ENCODE results near the gene PDLIM3.

Gene PDLIM3

DNA sequence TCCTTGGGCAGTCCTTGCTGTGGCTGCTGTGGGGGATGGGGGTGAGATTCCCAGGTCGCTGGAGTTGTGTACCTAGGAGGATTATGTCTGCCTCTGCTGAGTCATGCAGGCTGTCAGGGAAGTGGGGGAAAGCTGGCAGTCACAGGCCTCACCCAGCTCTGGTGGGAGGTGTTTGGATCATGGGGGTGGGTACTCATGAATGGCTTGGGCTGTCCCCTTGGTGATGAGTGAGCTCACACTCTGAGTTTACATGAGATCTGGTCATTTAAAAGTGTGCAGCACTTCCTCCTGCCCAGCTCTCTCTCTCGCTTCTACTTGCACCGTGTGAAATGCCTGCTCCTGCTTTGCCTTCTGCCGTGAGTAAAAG is 24.6 kb upstream of the PDLIM3 start (continued):
- TF ChIP-seq, protein P1, sequence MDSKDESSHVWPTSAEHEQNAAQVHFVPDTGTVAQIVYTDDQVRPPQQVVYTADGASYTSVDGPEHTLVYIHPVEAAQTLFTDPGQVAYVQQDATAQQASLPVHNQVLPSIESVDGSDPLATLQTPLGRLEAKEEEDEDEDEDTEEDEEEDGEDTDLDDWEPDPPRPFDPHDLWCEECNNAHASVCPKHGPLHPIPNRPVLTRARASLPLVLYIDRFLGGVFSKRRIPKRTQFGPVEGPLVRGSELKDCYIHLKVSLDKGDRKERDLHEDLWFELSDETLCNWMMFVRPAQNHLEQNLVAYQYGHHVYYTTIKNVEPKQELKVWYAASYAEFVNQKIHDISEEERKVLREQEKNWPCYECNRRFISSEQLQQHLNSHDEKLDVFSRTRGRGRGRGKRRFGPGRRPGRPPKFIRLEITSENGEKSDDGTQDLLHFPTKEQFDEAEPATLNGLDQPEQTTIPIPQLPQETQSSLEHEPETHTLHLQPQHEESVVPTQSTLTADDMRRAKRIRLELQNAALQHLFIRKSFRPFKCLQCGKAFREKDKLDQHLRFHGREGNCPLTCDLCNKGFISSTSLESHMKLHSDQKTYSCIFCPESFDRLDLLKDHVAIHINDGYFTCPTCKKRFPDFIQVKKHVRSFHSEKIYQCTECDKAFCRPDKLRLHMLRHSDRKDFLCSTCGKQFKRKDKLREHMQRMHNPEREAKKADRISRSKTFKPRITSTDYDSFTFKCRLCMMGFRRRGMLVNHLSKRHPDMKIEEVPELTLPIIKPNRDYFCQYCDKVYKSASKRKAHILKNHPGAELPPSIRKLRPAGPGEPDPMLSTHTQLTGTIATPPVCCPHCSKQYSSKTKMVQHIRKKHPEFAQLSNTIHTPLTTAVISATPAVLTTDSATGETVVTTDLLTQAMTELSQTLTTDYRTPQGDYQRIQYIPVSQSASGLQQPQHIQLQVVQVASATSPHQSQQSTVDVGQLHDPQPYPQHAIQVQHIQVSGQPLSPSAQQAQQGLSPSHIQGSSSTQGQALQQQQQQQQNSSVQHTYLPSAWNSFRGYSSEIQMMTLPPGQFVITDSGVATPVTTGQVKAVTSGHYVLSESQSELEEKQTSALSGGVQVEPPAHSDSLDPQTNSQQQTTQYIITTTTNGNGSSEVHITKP (tag by site-specific recombination; IDR thresholded peaks at IDR 0.05) = 0 out of 2 replicates have a peak, but pooled peaks have one; percentile 14
- TF ChIP-seq ZNF677 (tag by site-specific recombination; IDR thresholded peaks at IDR 0.05) (no peak), ZNF654 (tag by site-specific recombination; IDR thresholded peaks at IDR 0.05; ENCODE audit: low read depth) (no peak), ZNF366 (tag by site-specific recombination; conservative IDR thresholded peaks at IDR 0.05) (no peak), BCL11B (tag by site-specific recombination; IDR thresholded peaks at IDR 0.05; ENCODE audit: low read depth) (no peak), ZNF830 (tag by site-specific recombination; IDR thresholded peaks at IDR 0.05; ENCODE audit: low read depth) (no peak), ZNF133 (tag by site-specific recombination; IDR thresholded peaks at IDR 0.05) (no peak), ZNF776 (tag by site-specific recombination; IDR thresholded peaks at IDR 0.05; ENCODE audit: borderline replicate concordance) (no peak), ZNF292 (tag by site-specific recombination; IDR thresholded peaks at IDR 0.05; ENCODE audit: borderline replicate concordance, low read depth) (no peak), OVOL3 (tag by site-specific recombination; IDR thresholded peaks at IDR 0.05) (no peak), ZNF37A (tag by site-specific recombination; IDR thresholded peaks at IDR 0.05) (no peak), ZIC2 (tag by site-specific recombination; IDR thresholded peaks at IDR 0.05) (no peak), KLF1 (tag by site-specific recombination; IDR thresholded peaks at IDR 0.05) (peak; percentile 49), ZBTB20 (tag by site-specific recombination; IDR thresholded peaks at IDR 0.05) (0 out of 2 replicates have a peak, but pooled peaks have one; percentile 28), KLF8 (tag by site-specific recombination; IDR thresholded peaks at IDR 0.05) (no peak), ZNF433 (tag by site-specific recombination; IDR thresholded peaks at IDR 0.05; ENCODE audit: low read depth) (no peak), BCL11A (tag by site-specific recombination; IDR thresholded peaks at IDR 0.05; ENCODE audit: low read depth) (no peak), ZNF561 (tag by site-specific recombination; IDR thresholded peaks at IDR 0.05; ENCODE audit: borderline replicate concordance) (no peak), ZNF132 (tag by site-specific recombination; IDR thresholded peaks at IDR 0.05; ENCODE audit: borderline replicate concordance) (no peak), KLF9 (tag by site-specific recombination; IDR thresholded peaks at IDR 0.05; ENCODE audit: low read depth) (no peak), ZNF138 (tag by site-specific recombination; IDR thresholded peaks at IDR 0.05; ENCODE audit: borderline replicate concordance) (no peak), ZNF585B (tag by site-specific recombination; IDR thresholded peaks at IDR 0.05) (no peak), ZNF549 (tag by site-specific recombination; IDR thresholded peaks at IDR 0.05) (no peak)
- TF ChIP-seq, protein P2, sequence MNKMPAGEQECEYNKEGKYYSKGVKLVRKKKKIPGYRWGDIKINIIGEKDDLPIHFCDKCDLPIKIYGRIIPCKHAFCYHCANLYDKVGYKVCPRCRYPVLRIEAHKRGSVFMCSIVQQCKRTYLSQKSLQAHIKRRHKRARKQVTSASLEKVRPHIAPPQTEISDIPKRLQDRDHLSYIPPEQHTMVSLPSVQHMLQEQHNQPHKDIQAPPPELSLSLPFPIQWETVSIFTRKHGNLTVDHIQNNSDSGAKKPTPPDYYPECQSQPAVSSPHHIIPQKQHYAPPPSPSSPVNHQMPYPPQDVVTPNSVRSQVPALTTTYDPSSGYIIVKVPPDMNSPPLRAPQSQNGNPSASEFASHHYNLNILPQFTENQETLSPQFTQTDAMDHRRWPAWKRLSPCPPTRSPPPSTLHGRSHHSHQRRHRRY (tag by site-specific recombination; IDR thresholded peaks at IDR 0.05) = no peak
- TF ChIP-seq, protein P3, sequence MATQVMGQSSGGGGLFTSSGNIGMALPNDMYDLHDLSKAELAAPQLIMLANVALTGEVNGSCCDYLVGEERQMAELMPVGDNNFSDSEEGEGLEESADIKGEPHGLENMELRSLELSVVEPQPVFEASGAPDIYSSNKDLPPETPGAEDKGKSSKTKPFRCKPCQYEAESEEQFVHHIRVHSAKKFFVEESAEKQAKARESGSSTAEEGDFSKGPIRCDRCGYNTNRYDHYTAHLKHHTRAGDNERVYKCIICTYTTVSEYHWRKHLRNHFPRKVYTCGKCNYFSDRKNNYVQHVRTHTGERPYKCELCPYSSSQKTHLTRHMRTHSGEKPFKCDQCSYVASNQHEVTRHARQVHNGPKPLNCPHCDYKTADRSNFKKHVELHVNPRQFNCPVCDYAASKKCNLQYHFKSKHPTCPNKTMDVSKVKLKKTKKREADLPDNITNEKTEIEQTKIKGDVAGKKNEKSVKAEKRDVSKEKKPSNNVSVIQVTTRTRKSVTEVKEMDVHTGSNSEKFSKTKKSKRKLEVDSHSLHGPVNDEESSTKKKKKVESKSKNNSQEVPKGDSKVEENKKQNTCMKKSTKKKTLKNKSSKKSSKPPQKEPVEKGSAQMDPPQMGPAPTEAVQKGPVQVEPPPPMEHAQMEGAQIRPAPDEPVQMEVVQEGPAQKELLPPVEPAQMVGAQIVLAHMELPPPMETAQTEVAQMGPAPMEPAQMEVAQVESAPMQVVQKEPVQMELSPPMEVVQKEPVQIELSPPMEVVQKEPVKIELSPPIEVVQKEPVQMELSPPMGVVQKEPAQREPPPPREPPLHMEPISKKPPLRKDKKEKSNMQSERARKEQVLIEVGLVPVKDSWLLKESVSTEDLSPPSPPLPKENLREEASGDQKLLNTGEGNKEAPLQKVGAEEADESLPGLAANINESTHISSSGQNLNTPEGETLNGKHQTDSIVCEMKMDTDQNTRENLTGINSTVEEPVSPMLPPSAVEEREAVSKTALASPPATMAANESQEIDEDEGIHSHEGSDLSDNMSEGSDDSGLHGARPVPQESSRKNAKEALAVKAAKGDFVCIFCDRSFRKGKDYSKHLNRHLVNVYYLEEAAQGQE (tag by site-specific recombination; IDR thresholded peaks at IDR 0.05) = no peak
- TF ChIP-seq, protein P4, sequence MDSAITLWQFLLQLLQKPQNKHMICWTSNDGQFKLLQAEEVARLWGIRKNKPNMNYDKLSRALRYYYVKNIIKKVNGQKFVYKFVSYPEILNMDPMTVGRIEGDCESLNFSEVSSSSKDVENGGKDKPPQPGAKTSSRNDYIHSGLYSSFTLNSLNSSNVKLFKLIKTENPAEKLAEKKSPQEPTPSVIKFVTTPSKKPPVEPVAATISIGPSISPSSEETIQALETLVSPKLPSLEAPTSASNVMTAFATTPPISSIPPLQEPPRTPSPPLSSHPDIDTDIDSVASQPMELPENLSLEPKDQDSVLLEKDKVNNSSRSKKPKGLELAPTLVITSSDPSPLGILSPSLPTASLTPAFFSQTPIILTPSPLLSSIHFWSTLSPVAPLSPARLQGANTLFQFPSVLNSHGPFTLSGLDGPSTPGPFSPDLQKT (IDR thresholded peaks at IDR 0.05; ENCODE audit: borderline replicate concordance, low read depth, low read length) = no peak
- TF ChIP-seq, protein P5, sequence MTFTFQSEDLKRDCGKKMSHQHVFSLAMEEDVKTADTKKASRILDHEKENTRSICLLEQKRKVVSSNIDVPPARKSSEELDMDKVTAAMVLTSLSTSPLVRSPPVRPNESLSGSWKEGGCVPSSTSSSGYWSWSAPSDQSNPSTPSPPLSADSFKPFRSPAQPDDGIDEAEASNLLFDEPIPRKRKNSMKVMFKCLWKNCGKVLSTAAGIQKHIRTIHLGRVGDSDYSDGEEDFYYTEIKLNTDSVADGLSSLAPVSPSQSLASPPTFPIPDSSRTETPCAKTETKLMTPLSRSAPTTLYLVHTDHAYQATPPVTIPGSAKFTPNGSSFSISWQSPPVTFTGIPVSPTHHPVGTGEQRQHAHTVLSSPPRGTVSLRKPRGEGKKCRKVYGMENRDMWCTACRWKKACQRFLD (tag by site-specific recombination; IDR thresholded peaks at IDR 0.05) = no peak
- TF ChIP-seq, protein P6, sequence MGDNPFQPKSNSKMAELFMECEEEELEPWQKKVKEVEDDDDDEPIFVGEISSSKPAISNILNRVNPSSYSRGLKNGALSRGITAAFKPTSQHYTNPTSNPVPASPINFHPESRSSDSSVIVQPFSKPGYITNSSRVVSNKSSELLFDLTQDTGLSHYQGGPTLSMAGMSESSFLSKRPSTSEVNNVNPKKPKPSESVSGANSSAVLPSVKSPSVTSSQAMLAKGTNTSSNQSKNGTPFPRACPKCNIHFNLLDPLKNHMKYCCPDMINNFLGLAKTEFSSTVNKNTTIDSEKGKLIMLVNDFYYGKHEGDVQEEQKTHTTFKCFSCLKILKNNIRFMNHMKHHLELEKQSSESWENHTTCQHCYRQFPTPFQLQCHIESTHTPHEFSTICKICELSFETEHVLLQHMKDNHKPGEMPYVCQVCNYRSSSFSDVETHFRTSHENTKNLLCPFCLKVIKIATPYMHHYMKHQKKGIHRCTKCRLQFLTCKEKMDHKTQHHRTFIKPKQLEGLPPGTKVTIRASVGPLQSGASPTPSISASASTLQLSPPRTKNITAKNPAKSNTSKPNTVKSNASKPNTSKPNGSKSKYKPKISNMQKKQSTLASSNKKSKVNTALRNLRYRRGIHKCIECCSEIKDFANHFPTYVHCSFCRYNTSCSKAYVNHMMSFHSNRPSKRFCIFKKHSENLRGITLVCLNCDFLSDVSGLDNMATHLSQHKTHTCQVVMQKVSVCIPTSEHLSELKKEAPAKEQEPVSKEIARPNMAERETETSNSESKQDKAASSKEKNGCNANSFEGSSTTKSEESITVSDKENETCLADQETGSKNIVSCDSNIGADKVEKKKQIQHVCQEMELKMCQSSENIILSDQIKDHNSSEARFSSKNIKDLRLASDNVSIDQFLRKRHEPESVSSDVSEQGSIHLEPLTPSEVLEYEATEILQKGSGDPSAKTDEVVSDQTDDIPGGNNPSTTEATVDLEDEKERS (tag by site-specific recombination; IDR thresholded peaks at IDR 0.05) = no peak

Data from HEK293 (cell line).